HG03139 (cell line): ENCODE data around the gene MTHFSD.
"Not testable (repeated sequence)": the region's sequence is repeated elsewhere in the genome, so short reads cannot be mapped to it uniquely, and the experiment has no call there.

Experiments used
- ATAC-seq: cut with Tn5 transposase; IDR thresholded peaks from one replicate; pipeline ENCODE4 v1.9.1; 2021; ENCODE audit not compliant: unreplicated experiment

The MTHFSD gene, protein sequence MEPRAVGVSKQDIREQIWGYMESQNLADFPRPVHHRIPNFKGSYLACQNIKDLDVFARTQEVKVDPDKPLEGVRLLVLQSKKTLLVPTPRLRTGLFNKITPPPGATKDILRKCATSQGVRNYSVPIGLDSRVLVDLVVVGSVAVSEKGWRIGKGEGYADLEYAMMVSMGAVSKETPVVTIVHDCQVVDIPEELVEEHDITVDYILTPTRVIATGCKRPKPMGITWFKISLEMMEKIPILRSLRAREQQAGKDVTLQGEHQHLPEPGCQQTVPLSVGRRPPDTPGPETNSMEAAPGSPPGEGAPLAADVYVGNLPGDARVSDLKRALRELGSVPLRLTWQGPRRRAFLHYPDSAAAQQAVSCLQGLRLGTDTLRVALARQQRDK

DNA sequence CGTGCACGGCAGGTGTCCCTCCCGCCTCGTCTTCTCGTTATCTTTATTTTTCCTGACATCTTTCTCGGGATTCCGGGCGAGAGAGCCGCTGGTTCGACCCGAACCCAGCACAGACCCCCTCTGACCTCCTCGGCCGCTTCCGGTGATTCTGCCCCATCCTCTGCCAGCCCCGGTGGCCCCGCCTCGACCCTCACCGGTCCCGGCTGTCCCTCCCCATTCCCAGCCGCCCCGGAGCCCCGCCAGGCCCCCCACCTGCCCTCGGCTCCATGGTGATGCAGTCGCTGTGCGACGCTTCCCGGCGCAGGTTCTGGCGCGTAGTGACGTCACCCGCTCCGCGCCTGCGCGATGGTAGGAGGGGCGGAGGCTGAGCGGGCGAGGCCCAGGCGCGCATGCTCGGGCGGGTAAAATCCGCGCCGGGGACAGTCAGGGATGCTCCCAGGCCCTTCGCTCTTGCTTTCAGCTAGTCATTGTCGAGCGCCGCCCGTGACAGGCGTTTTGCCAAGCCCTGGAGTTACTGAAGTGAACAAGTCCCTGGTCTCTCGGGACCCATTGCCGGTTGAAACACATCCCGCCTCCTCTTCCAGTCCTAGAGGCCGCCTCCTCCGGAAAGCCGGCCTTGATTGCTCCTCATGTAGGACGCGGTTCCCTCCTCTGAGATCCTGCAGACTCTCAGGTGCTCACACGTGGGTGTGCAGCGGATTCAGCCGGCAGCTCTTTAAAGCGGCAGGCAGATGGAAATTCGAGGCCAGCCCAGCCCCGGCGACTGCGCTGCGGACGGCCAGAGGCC, at the start of gene MTHFSD:
Gene MTHFSD, minus strand, starts transcription at position 319 of the 787 bp plus-strand sequence. Its CDS starts 51 bp downstream, at position 268.
- ATAC-seq, result peak; percentile 83

DNA sequence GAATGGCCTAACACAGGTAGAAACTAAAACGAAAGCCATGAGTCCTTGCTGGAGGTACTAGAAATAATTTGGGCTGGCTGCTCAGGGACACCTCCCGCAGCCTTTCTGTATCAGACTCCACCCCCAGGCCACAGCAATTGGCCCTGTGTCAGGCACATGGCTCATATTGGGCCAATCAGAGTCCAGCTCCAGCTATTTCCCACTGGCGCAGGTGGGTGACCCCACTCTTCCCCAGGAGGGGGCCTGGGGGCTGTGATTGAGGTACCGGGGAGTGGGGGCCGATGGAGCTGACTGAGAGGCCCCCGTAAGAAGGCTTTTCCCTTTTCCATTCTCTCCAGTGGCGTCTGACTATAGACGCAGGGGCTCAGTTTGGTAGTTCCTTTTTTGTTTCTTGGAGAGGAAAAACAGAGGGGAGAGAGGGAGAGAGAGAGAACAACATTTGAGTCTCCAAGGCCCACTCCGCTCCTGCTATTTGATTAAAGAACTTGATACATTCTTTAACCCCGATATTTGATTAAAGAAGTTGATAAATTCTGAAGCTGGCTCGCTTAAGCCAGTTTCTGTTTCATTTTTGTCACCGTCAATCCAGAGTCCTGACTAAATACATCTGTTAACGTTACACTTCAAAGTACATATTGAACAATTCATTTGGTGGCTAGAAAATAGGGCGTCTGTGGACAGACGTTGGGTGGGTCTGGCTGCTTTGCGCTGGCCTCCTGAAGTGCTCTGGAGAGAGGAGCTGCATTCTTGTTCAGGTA, 49.6 kb upstream of the MTHFSD start:
- ATAC-seq, result peak; percentile 63

DNA sequence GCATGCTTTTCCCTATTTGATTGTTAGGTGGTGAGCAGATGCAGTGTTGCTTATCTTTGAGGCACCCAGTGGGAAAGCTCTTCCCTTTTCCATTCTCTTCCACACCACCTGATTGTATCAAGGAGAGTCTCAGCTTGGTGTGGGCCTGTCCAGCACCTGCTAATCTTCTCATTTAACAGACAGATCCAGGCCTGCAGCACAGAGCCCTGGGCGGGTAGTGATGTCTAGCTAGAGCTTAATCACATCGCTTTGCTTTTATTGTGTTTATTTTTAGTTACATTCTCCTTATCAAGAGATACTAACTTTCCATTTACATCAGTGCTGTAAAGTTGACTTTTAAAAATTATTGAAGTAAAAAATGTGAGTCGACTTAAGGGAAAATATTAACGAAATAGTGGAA, 47.5 kb upstream of the MTHFSD start:
- ATAC-seq, result no peak

DNA sequence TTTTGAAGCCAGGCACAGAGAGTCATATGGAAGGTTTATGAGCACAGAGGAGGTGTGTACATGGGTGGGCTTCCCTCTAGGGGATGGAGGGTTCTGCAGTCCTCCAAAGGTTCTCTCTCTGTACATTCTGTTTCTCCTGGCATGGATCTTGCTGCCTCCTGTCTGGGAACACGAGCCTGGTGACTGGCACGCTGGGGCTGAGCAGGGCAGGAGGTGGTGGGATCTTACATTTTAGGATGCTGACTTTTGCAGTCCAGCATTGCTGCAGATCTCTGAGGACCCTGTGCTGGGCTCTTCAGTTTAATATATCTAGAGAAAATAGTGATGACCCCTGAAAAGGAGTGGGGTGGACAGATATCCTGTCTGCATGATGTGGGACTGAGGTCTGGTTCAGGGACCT, 46.3 kb upstream of the MTHFSD start:
- no peak for ATAC-seq

DNA sequence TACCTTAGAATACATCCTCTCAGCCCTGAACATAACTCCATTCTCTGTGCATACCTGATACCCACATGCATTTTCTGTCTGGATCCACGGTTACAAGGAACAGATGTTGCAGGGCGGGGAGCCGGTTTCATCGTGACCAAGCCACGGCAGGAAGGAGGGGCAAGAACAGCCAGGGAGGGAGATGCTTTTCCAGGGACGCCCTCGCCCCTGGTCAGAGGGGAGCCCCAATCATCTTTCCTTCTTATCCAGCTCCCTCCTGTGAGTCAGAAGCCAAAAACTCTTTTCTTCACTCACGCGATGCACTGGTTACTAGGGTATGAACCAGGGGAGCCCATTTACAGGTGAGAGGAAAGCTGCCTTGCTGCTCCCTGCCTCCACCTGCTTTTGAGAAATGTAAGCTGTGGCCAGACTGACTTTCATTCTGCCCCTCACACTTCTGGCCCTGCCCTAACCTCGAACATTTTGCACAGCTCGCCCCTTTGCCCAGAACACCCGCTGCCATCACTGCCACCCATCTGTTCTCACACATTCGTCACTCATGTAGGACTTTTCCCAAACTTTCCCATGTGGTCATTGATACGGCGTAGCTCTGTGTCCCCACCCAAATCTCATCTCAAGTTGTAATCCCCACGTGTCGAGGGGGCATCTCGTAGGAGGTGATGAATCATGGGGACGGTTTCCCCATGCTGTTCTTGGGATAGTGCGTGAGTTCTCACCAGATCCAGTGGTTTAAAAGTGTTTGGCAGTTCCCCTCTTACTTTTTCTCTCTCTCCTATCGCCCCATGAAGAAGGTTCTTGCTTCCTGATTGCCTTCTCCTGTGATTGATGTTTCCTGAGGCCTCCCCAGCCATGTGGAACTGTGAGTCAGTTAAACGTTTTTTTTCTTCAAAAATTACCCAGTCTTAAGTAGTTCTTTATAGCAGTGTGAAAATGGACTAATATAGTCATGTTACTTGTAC, 43.9 kb upstream of the MTHFSD start:
- ATAC-seq, result no peak

DNA sequence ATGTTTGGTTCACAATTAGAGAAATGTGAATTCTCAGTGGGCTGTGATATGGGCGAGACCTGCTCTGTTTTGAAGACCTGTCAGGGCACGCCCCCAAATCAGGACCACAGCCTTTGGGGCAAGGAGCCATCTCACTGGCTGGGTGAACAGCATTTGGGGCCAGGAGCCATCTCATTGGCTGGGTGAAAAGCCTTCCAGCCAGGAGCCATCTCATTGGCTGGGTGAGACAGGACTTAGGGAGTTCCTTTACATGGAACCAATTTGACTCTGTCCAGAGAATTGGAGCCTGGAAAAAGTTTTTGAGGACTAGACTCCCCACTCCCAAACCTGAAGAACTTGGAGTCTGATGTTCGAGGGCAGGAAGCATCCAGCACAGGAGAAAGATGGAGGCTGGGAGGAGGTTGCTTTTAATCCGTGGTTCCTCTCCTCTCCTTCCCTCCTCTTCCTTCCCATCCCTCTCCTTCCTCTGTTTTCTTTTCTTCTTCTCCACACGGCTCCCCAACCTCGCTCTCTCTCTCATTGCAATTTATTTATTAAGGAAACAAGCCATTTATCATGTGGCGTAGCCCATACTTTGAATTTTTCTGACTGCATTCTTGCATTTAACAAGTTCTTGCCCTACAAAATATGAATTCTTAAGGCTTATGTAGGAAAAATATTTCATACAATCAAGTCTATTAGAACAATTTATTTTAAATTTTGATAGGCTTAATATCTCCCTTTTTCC, 43.0 kb upstream of the MTHFSD start:
- ATAC-seq, result no peak

DNA sequence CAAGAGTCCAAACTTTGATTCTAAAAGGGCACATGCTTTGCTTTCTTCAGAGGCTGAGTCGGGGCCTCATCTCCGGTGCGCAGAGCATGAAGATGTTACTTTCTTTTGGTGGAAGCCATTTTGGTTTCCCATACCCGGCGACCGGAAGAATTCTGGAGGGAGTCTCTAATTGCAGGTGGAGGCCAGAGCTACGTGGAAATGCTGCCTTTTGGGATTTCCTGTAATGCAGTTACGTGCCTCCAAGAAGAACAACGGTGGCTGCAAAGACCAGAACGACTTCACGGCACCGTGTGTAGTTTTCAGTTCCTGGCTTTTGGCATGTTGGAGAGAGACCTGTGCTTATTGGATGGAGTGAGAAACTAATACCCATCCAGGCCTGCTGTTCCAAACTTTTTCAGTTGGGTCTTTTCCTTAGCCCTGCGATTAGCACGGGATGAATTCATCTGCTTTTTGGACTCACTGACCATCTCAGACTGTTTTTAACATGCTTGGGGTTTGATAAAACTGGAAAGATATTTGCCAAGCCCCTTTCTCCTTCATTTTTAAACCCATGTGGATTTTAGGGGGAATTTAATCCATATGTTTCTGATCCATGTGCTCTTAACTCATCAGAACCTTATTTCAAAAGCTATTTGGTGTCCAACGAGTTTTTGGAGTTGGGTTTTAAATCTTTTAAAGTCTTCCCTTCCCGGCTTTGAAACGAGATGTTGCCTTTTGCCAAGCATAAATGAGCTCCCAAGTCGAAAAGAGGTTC, 42.3 kb upstream of the MTHFSD start:
- no peak for ATAC-seq

DNA sequence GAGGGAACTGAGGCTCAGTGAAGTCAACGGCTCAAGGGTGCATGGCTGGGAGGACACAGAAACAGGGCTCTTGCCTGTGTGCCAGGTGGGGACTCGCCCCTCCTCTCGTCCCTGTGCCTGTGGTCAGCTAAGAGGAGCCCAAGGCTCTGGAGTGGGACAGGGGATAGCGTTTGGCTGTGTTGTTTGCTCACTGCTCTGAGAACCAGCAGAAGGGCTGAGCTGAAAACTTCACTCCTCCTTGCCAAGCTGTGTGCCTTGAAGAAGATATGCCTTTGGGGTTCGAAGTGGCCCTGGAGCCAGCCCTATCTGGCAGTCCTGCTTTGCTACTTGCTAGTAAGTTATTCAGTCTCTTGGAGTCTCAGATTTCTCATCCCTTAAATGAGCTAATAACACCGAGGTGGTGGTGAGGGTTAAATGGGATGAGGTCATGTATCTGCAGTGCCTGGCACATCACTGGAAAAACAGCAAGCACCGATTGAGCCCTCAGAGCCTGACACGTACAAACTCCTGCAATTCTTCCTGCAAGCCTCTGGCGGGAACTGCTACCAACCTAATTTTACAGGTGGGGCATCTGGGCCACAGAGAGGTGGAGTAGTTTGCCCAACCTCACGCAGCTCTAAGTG, 41.1 kb upstream of the MTHFSD start:
- ATAC-seq, result no peak

DNA sequence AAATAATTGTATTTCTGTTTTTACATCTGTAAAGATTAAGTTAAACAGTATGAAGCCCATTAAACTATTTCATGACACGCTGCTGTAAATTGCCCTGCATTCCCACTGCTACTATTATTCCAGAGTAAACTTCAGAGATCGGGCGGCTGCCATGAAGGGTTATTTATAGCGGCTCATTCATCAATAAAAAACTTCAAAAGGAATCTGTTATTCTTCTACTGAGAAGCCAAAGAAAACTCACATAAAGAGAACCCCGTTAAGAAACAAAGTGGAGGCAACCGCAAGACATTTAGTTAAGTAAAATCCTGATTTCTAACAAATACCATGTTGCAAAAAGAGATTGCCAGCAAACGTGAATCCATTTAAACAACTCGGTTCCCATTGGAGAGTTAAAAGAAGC, 39.7 kb upstream of the MTHFSD start:
- ATAC-seq, result no peak

DNA sequence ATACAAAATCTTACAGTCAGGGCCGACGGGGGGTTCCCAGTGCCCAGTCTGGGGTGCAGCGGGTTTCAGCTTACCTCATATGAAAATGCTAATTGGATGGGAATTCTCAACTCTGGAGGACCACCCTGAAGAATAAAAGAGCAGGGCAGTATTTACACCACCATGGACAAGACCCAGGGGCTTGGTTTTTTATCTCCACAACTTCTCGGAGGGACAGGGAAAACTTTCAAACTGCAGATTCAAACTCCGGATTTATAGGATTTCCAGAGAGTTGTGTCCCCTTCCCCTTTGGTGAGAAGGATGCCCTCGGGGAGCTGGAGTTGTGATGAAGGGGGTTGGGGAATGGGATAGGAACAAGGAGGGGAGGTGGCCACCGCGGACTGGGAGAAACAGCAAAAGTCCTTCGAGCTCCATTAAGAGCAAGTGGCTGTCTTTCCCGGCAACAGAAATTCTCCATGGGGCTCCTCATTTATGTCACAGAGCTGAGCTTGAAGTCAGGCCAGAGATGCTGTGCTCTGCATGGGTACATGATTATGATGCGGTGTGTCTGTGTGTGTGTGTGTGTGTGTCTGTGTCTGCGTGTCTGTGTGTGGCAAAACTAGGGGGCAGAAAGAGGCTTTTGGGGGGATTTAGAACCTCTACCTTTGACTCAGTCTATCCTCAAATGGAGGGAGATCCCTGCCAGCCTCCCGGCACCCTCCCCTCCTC, 39.0 kb upstream of the MTHFSD start:
- no peak for ATAC-seq

DNA sequence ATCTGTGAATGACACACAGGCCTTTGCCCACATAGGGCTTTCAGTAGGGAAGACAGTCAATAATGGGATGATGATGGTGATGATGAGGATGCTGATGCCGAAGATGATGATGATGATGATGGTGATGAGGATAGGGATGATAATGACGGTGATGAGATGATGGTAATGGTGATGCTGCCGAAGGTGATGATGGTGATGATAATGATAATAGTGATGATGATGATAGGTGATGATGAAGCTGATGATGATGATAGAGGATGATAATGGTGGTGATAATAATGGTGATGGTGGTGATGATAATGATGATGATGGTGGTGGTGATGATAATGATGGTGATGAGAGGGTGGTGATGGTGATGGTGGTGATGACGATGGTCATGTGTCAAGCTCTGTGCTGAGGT, 36.2 kb upstream of the MTHFSD start:
- no peak for ATAC-seq

DNA sequence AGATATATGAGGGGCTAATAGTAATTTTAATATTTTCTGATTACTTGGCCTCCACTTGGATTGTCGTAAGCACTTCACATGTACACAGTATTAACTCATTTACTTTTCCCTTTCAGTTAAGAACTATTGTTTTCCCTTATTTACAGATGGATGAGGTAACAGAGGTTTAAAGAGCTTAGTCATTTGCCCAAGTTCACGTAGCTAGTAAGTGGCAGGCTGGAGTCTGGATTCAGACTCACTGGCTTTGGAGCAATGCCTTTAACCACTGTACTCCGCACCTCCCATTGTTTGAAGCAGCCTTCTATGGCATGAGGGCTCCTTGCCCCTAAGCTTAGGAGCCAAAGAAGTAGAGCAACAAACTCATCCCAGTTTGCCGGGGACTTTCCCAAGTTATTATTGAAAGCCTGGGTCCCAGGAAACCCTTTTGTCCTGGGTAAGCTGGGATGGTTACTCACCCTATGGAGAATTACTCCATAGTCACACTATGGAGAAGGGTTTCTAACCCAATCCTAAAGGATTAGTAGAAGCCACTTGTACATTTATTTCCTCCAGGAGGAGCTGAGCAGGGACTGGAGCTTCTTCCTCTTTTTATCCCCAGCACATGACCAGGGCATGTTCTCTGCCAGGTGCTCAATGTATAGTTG, 35.6 kb upstream of the MTHFSD start:
- ATAC-seq, result no peak

DNA sequence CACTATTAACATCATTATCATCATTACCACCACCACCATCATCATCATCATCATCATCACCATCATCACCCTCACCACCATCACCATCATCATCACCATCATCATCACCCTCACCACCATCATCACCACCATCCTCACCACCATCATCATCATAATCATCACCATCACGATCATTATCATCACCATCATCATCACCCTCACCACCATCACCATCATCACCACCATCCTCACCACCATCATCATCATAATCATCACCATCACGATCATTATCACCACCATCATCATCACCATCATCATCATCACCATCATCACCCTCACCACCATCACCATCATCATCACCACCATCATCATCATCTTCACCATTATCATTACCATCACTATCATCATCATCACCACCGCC, 32.9 kb upstream of the MTHFSD start:
- ATAC-seq, result not testable (repeated sequence)

DNA sequence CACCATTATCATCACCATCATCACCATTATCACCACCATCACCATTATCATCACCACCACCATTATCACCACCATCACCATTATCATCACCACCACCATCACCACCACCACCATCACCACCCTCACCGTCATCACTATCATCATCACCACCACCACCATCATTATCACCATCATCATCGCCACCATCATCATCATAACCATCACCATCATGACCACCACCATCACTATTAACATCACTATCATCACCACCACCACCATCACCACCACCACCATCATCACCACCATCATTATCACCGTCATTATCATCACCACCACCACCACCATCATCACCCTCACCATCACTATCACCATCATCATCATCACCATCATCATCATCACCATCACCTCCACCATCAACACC, 32.5 kb upstream of the MTHFSD start:
- no peak for ATAC-seq

DNA sequence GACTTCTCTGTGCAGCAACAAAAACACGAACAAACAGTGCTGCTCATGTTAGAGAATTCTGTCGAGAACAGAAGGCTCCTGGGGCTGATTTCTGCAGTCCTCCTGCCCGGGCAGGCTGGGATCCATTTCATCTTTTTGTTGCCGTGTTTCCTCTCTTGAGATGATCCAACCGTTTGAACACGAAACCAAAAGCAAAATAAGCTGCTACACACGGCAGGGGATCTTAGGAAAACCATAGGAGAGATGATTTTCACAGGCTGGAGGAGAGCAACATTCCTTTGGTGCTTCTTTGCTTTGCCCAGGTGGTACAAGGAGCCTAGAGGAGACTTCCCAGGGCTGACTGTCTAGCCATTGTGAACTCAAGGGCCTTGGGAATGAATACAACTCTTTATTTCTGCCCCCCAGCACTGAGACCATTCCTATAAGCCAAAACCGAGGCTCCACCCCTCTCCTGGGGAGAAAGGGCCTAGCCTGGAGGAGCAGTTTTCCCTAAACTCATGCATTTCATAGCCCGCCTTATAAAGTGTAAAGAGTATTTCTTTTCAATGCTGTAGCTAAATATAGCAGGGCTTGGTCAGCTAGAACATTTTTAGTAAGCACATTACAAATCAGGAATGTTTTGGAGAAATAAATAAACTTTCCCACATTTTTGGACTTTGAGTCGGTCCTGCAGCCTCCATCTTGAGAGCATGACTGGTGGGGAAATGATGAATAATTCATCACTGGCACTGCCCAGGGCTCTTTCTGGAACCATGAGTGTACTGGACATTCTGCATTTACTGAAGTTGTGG, 31.0 kb upstream of the MTHFSD start:
- ATAC-seq, result no peak
